GM10266 (cell line): Measurements from ENCODE around the gene GAREM1.
"Not testable (repeated sequence)": the region's sequence is repeated elsewhere in the genome, so short reads cannot be mapped to it uniquely, and the experiment has no call there.

ENCODE experiments used
- DNase-seq: peaks from one replicate; pipeline ENCODE4 v3.0.0; 2012; ENCODE audit errors: extremely low spot score
- TF ChIP-seq, protein P1 (sequence below): IDR thresholded peaks from 2 replicates; pipeline ENCODE4 v1.5.1; 2012; ENCODE audit warnings: mild to moderate bottlenecking, low read depth; ENCODE audit not compliant: control insufficient read depth, insufficient read depth; ENCODE audit errors: missing control alignments

Gene GAREM1

DNA sequence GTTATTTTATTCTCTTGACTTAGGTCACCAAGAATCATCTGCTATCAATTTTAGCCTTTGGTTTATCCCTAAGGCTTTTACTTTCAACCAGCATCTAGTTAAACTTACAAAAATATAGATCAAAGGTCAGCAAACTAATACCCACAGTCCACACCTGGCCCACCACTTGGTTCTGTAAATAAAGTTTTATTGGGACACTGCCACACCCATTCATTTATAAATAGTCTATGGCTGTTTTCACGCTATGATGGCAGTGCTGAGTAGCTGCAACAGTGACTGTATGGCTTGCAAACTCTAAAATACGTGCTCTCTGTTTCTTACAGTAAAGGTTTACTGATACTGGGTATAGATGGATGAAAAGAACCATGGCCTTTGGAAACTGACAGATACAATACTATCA is 173.8 kb downstream of the GAREM1 start:
- TF ChIP-seq, protein P1, sequence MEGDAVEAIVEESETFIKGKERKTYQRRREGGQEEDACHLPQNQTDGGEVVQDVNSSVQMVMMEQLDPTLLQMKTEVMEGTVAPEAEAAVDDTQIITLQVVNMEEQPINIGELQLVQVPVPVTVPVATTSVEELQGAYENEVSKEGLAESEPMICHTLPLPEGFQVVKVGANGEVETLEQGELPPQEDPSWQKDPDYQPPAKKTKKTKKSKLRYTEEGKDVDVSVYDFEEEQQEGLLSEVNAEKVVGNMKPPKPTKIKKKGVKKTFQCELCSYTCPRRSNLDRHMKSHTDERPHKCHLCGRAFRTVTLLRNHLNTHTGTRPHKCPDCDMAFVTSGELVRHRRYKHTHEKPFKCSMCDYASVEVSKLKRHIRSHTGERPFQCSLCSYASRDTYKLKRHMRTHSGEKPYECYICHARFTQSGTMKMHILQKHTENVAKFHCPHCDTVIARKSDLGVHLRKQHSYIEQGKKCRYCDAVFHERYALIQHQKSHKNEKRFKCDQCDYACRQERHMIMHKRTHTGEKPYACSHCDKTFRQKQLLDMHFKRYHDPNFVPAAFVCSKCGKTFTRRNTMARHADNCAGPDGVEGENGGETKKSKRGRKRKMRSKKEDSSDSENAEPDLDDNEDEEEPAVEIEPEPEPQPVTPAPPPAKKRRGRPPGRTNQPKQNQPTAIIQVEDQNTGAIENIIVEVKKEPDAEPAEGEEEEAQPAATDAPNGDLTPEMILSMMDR: no peak
- no peak for DNase-seq

DNA sequence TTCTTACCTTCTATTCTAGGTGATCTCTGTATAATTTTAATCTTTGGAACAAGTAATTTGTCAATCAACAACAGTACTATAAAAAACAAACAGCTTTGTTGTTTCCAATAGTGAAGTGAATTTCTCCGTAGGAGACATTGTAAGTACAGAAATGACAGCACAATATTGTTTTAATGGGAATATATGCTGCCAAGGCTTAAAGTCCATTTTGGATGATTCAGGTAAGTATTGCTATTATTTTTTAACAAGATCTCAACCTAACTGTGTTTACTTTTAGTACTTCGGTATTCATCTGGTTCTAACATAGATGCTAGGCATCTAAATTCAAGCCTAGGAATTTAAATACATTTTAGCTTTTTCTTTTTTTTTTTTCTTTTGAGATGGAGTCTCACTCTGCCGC is 175.1 kb downstream of the GAREM1 start:
- DNase-seq: no peak
- TF ChIP-seq, protein P1: no peak

DNA sequence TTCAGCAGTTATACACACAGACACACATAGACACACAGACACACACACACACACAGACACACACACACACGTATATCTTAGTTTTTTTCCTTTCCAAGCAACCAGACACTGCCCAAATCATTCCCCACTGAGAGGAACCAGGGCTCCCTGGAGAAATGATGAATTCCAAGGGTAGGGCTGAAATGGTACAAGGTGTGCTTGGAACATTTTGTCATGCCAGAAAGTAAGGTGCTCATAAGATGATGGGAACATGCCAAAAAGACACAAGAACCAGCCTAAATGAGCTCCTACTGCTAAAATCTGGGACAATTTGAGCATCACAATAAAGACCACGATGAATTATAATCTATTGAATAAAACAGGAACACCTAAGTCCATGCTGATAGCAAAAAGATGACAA is 177.6 kb downstream of the GAREM1 start:
- DNase-seq: no peak
- TF ChIP-seq, protein P1: no peak

GRCh38 chr18:32291623-32292022 is 179.1 kb downstream of the GAREM1 start:
- DNase-seq: not testable (repeated sequence)

DNA sequence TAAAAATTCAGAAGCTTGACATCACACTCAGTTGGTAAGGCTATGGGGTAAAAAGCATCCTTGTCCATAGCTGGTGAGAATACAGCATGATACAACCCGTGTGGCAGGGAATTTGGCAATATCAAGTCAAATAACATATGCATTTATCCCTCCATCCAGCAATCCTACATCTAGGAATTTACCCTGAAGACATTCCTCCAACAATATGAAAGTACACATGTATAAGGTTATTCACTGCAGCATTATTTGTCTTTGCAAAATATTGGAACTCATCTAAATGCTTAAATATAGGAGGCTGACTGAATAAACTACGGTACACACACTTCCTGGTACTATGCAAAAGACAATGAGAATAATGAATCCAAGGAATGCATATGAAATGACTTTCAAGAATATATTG is 179.9 kb downstream of the GAREM1 start:
- DNase-seq: no peak
- TF ChIP-seq, protein P1: no peak

DNA sequence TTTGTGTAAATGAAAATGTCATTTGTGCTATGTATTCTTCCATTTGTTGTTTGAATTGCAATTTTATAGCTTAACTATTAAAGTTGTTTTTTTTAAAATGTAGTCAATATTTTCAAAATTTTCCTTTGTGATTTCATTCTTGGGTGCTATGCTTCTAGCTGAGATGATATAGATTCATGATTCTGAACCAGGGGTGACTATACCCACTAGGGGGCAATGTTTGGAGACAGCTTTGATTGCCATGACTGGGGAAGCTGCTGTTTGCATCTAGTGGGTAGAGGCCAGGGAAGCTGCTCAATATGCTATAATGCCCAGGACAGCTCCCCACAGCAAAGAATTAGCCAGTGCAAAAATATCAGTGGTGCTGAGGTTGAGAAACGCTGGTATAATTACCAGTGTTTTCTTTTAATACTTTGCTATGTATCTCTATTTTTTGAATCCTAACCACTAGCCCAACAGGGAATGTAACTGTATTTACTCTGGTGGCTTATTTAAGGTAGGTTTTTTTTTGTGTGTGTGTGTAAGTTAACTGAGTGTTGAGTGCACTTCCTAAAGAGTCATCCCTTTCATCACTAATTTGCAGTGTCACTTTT is 181.1 kb downstream of the GAREM1 start:
- peak; percentile 35 for DNase-seq
- TF ChIP-seq, protein P1: peak; percentile 53

- DNase-seq: no peak
- TF ChIP-seq, protein P1: no peak
Measured at GRCh38 chr18:32287873-32288272, 182.8 kb downstream of the GAREM1 start.

- no peak for DNase-seq
- TF ChIP-seq, protein P1: no peak
Measured at GRCh38 chr18:32287249-32287648, 183.4 kb downstream of the GAREM1 start.
